Measurements from ENCODE around the gene PLEK. TPM values are rescaled to one million over a fixed set of nuclear protein-coding genes. Genes with fewer than 3 reads are reported as not detected.
"Not testable (repeated sequence)": the region's sequence is repeated elsewhere in the genome, so short reads cannot be mapped to it uniquely, and the experiment has no call there.

Gene PLEK
- total RNA-seq, 1 experiment from 2014 or later = not detected

DNA sequence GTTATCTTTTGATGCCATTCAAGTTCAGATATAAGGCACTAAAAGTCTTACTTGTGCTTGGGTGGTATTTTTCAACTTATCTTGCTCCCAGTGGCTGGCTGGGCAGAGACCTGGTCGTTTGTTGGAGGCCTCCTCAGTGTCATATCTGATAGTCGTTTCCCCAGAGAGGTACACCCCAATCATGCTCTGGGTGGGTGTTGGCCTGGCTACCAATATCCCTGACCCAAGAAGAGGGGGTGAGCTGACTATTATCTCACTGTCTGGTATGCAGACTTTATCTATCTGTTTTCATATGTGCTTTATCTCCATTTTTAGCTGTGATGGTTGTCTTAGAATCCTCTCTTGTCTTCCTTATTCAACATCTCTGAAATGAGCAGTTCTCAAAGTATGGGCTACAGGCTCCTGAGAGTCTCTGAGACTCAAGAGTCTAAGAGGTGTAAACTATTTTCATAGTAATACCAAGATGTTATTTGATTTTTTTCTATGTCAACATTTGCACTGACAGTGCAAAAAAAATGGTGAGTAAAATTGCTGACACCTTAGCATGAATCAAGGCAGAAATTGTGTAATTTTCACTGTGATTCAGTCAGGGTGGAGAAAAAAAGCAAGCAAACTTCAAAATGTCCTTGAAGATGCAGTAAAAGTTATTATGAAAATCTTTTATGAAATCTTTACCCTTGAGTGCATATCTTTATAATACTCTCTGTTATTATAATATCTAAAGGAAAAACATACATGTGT, 12.3 kb upstream of the PLEK start:
- DNase-seq (ENCODE audit: low read depth) = no peak

DNA sequence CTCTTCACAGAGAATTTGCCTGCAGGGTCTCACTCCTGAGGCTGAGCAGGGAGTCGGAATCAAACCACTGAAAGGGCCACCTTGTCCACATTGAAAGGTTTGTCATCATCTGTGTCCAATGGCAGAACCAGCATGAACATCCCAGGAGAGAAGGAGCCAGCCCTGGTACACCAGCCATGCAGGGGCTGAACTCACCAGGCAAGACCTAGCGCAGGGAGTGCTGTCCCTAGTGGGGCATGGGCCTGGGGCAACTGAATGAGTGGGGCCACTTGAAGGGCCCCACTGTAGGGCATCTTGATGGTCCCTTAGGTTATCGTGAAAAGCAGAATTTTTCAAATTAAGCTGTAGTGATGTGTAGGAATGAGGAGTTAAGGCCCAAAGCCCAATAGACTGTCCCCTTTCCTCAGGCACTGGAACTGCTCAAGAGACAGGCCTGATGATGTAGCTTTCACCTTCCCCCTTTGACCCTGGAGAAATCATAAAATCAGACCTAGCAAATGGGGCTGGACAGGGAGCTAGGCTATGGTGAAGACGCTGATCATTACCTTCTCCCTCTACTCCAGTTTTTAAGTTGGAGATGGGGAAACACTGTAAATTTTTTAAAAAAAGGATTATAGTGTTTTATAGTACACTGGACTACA, 8.4 kb upstream of the PLEK start:
- no peak for DNase-seq (ENCODE audit: low read depth)

DNA sequence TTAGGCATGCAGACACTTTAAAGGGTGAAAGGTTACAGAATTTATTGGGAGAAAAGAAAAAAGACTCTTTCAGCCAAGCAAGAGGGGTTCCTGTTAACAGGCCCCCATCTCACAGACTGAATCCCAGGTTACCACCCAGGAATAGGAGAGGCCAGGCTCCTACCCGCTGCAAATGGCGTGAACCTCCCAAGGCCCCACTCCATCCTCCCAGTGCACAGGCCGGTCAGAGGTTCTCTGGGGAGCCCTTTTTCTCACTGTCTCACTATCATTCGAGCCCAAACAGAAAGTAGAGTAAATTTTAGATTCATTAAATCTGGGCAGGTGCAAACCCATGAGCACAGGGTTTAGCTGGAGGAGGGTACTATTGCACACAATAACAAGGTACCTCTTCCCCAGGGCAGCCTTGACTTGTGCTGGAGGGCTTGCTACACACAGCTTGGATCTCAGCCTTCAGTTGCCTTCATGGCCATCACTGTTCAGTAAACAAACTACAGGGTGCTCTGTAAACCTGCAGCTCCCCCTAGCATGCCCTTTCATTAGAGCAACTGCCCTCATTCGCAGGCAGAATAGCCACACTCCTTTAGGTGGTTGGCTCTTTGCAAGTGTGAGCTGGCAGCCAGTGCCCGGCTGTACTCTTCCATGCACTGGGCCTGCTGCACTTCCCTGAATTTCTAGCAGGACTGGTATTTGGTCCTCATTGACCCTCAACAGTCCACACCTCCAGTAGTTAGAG, 7.3 kb upstream of the PLEK start:
- peak; percentile 40 for DNase-seq (ENCODE audit: low read depth)

DNA sequence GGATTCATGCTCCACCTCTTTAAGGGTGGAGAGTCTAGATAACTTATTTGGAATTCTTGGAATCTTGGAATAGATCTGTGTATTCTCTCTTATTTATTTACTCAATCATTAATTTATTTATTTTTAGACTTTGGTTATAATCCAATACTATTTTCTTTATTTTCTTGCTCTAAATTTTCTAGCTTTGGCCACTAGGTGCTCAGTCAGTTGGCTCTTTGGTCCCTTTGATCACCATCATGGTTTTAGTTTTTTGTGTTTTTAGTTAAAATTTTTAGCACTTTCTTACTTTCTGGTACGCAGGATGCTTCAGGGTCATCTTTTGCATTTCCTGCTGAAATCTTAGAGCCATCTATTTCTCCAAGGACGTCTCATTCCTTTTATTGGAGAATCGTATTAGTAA, 5.2 kb upstream of the PLEK start:
- no peak for DNase-seq (ENCODE audit: low read depth)

DNA sequence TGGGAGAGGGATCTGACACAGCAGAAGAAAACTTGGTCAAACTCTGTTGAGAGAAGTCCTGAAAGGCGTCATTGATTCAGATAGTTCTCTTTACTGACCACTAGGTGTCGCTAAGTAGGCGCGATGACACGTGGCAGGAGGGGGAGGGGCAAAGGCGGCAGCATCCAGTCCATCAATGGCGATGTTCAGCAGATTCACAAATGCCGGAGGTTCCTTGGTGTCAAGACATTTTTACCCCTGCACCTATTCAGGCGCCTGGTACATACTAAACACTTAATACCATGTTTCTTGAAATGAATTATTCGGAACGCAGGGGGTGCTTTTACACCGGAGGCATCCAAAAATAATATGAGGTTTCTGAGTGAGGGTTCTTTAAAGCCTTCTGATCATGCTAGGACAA, 3.0 kb upstream of the PLEK start:
- DNase-seq (ENCODE audit: low read depth) = peak; percentile 83

DNA sequence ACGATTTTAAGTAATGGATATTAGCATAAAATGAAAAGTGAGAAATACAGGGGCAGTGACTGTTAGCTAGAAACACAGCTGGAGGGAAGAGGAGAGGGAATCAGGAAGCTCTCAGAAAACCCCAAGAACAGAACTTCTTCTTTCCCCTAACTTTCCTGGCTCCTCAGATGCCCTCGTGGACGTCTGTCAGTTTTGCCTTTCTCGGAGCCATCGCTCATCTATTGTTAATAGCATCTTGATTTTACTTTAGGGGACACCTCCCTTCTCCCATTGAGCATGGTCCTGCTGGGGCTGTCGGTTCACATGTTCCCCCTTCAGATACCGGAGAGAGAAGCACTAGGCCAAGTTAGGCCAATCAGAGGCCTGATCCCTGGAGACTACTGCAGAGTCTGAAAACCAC, 2.3 kb upstream of the PLEK start:
- no peak for DNase-seq (ENCODE audit: low read depth)

DNA sequence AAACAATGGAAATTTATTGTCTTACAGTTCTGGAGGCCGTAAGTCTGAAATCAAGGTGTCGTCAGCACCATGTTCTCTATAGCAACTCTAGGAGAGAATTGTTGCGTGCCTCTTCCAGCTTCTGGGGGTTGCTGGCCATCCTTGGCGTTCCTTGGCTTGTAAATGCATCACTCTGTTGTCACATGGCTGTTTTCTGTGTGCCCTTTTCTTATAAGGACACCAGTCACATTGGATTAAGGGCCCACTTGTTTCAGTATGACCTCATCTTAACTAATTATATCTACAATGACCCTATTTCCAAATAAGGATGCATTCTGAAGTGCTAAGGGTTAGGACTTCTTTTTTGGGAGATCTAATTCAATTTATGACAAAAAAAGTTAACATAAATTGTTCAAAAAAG, 1.4 kb upstream of the PLEK start:
- DNase-seq (ENCODE audit: low read depth) = no peak

DNA sequence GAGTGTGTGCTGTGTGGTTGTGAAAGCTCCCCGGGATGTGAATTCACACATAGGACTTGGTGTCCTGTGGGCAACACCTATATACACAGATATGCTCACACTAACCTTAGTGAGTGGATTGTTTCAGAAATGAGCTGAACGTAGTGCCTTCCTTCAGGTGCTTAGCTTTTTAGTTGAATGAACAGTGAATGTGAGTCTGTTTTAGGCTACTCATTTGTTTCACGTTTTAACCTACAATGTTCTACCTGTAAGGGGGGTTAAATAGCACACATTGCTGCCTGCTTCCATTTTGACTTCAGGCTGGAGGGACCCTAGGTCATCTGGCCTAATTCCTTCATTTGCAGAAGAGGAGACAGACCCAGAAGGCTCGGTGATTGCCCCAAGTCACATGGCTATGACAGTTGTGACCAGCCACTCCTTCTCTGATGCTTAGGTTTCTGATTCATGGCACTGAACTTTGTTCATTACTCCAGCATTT, 1.0 kb downstream of the PLEK start:
- no peak for DNase-seq (ENCODE audit: low read depth)

DNA sequence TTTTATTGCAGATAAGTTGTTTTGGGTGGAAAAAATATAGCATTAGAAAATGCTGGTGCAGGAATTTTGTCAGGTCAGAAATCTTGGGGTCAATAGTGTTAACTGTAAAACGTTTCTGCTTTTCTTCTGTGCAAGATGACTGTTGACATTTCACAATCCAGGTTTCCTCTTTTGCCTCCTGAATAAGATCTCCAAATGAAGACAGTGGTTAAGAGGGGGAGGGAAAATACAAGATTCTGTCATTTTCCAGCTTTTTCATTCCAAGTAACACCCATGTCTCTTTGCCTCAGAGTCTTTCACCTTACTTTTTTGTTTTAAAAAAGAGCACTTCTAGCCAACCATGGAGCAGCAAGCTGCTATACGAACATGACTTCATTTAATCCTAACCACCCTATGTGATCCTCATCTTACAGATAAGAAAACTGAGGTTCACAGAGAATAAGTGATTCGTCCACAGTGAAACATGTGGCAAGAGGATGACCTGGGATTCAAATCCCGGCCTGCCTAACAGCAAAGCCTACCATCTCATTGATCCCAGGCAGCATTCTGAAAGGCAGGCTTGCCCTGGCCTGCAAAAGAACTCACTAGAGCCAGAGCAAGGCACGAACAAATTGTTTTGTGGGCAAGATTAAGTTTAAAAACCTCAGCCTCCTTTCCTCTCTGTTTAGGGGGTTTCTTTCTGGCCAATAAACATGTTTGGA, 3.0 kb downstream of the PLEK start:
- no peak for DNase-seq (ENCODE audit: low read depth)

DNA sequence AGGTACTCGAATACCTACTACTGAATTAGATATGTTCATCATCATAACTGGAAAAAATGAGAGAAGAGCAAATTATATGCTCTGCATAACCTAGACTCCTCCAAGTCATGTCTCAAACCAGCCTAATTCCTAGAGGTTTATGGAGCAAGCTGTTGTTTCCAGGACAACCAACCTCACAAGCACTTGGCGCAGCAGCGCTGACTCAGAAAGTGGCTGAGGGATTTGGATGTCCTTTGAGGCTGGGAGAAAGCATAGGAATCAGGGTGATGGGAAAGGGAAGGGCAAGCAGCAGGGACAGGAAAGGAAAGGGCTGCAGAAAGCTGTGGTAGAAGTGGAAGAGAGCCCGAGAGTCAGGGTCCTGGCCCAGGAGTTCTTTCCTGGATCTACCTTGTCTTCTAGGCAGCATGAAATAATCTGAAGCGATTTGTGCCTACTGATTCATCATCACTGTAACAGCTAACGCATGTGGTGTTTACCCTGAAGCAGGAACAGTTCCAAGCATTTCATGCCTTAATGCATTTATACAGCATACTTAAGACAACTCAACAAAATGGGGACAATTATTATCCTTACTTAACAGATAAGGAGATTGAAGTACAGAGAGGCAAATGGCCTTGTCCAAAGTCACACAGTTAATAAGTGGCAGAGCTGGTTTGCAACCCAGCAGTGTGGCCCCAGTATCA, 3.7 kb downstream of the PLEK start:
- DNase-seq (ENCODE audit: low read depth) = peak; percentile 75

DNA sequence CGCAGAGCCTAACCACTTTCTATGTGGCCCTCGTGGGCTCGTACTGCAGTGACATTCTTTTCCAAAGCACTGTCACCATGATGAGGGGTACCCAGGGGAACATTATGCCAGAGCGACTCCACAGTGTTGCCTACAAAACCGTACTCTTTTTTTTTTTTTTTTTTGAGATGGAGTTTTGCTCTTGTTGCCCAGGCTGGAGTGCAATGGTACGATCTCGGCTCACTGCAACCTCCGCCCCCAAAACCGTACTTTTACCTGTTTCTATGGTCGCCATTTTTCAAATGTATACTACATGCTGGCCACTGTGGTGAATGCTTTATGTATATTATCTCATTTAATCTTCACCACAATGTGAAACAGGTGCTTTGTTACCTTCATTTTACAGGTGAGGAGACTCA, 4.3 kb downstream of the PLEK start:
- no peak for DNase-seq (ENCODE audit: low read depth)

DNA sequence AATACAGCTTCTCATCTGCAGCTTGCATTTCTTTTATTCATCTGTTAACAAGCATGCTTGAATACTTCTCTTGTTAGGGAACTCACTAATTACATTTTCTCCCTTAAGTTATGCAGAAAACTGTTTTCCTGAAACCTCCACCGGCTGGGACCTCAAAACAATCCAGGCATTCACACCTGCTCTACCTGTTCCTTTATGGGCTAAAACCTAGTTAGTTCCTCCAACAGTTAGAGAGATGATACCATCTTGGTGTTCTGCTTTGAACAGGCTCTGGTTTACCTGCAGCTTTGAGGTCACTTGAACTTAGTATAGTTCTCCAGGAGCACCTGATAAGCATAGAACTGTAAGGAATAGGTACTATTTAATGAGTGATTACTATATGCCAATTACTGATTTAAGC, 6.1 kb downstream of the PLEK start:
- DNase-seq (ENCODE audit: low read depth) = no peak

DNA sequence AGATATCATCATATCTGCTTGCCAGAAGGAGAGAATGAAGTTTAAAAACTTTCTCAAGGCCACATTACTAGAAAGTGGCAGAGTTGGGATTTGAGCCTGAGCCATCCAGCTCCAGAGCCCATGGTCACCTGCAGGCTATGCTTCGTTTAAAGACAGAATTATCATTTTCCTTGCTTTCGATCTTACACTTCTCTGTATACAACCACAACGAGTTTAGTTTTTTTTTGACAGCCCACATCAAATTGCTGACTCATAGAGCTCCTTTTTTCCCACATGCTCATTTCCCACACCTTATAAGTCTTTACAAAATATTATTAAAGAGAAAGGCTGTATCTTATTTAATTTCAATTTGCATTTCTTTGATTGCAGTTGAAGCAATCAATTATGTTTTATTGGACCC, 6.5 kb downstream of the PLEK start:
- no peak for DNase-seq (ENCODE audit: low read depth)

DNA sequence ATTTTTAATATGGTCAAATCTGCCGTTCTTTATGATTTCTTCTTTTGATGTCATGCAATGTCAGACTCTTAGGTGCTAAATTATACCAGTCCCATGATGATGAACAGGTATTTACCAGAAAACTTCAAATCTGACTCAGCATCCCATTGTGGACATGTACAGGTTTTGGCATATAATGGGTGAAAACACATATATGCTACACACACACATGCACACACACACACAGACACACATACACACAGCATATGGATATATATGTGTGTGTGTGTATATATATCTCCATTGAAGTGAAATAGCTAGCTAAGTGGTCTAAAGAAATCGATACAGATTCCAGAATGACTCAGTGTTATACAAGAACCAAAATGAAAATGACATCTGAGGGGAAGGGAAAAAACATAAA, 7.4 kb downstream of the PLEK start:
- DNase-seq (ENCODE audit: low read depth) = no peak

DNA sequence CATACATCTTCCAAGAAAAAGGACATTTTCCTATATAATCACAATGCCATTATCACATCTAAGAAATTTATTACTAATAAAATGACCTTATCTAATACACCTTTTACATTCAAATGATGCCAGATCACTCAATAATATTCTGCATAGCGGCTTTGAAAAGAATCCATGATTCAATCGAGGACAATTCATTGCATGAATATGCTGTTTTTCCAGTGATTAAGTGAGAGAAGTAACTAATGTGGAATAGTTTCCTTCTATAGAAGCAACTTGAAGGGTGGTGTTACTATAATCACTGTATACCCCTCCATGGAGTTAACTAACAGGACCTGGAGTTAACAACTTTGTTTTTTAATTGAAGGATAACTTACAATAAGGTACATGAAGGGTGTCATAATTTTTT, 9.1 kb downstream of the PLEK start:
- no peak for DNase-seq (ENCODE audit: low read depth)

DNA sequence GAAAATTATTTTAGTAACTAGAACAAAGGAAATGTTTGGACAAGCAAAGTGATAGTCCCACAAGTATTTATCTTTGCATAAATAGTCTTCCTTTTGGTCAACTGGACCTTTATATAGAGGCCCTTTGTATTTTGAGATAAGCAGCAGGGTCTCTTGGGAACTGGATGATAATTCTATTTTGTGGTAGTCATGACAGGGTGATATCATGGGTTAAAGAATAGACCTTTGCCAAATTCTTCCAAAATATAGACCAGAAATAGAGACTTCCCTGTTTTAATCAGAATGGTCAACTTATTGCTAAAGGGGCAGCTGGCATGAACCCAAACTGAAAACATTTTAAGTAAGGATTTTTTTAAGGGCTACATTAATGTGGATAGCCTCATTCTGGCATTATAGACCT, 10.5 kb downstream of the PLEK start:
- no peak for DNase-seq (ENCODE audit: low read depth)

DNA sequence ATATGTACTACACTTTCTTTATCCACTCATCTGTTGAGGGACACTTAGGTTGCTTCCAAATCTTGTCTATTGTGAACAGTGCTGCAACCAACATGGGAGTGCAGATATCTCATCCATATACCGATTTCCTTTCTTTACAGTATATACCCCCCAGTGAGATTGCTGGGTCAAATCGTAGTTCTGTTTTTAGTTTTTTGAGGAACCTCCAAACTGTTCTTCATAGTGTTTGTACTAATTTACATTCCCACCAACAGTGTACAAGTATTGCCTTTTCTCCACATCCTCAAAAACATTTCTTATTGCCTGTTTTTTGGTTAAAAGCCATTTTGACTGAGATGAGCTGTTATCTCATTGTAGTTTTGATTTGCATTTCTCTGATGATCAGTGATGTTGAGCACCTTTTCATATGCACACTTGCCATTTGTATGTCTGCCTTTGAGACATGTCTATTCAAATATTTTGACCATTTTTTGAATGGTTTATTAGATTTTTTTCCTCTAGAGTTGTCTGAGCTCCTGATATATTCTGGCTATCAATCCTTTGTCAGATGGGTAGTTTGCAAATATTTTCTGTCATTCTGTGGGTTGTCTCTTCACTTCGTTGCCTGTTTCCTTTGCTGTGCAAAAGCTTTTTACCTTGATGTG, 12.2 kb downstream of the PLEK start:
- no peak for DNase-seq (ENCODE audit: low read depth)

DNA sequence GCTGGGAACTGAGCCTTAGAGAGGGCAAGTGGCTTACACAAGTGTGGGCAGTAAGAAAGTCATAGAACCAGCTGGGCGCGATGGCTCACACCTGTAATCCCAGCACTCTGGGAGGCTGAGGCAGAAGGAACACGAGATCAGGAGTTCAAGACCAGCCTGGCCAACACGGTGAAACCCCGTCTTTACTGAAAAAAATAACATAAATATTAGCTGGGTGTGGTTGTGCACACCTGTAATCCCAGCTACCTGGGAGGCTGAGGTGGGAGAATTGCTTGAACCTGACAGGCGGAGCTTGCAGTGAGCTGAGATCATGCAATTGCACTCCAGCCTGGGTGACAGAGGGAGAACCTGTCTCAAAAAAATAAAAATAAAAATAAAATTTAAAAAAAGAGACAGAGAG, 13.7 kb downstream of the PLEK start:
- DNase-seq (ENCODE audit: low read depth) = not testable (repeated sequence)

DNA sequence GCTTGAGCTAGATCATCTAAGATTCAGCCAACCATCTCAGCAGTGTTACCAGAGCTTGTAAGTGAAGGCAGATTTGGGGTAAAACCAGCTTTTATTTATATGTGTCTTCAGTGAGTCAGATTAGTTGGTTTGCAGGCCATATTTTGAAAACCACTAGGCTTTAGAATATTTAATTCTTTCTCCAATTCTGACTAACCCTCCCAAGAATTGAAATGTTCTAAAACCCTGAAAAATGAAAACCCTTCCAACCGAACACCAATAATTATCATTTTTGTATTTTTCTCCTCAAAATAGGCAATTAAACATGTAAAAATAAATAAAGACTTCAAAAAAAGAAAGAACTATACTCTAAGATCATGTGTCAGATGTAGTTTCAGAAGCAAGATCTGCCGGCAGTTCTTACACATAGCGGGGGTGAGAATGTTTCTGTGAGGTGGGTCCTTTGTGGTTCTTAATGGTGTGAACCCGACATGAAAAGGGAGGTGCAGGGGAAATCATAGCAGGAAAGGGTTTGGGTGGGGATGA, 14.2 kb downstream of the PLEK start:
- no peak for DNase-seq (ENCODE audit: low read depth)

DNA sequence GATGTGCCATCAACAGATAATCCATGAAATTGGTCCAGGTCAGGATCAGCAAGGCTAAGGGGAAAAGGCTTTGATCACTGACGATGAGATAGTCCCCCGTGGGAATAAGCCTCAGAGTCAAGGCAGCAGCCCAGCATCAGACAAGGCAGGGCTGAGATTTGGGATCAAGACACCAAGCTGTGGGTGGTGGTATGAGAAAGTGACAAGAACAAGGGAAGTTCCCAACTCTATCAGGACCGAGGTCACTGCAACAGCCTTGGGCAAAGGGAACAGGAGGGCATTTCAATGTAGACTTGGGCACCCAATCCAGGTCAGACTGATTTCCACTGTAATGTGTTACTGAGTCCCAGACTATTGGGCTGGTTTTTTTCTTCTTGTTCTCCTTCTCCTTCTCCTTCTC, 18.7 kb downstream of the PLEK start:
- DNase-seq (ENCODE audit: low read depth) = no peak

DNA sequence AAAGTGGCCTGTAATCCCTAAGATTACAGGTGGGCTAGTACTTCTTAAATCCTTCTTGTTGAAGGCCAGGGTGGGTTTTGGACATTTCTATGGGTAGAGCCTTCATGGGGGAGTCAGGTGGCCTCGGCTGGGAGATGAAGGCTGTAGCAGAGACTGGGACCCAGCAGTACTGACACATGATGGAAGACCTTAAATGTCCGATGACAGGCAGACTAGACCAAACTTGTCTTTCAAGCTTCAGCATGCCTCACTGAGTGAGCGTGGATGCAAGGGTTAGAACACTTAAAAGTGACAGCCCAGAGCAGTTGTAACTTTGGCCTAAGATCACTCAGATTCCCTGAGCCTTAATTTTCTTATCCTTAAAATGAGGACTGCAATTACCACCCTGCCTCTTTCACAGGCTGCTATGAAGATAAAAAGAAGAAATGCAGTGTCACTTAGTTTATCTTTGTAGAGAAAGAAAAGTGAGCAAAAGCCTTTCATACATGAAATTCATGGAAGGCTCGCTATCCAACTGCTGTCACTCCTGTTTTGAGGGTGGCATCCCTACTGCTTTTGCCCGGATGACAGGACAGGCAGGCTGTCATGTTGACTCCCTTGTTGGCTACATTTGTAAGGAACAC, 19.5 kb downstream of the PLEK start:
- DNase-seq (ENCODE audit: low read depth) = no peak

Measured in Daoy (cell line).